ENCODE measurements around the gene SOX6.

- TF ChIP-seq CTCF (IDR thresholded peaks at IDR 0.05; ENCODE audit: low read depth, low read length) (no peak), EZH2phosphoT487 (IDR thresholded peaks at IDR 0.05; ENCODE audit: low read depth) (no peak)
Observed at GRCh38 chr11:16271258-16271657, 85.1 kb downstream of the SOX6 start.
